Common myeloid progenitor, CD34-positive (primary cell): Measurements from ENCODE around the gene RGS14.

Experiments
- CTCF ChIA-PET: fragments of 350-600 bp; sonication (Branson Sonifier 250); formaldehyde crosslinking; loops from one replicate; lab custom pipeline; 2021; ENCODE audit warnings: antibody characterized with exemption; lab: Charles Lee
- POLR2A ChIA-PET: fragments of 350-600 bp; sonication (Branson Sonifier 250); formaldehyde crosslinking; loops from one replicate; lab custom pipeline; 2021; ENCODE audit warnings: antibody characterized with exemption; lab: Charles Lee
- DNase-seq, 3 donors: peaks; one replicate each; pipeline versions ENCODE4 v3.0.0 to v3.0.0-alpha.2; 2013
- H3K27ac ChIP-seq, 2 experiments: 1 replicate in 1 of 2; 2 replicates in 1 of 2; pipeline ENCODE4 v1.7.0; 2013; ENCODE audit warnings: inconsistent platforms in 2 of 2, low read length in 2 of 2, mild to moderate bottlenecking in 2 of 2, low read depth in 1 of 2, moderate library complexity in 1 of 2; ENCODE audit not compliant: severe bottlenecking in 2 of 2, insufficient read depth in 1 of 2, poor library complexity in 1 of 2
- H3K27me3 ChIP-seq, 5 experiments: replicated peaks in 2 of 5; 1 replicate in 3 of 5; 2 replicates in 2 of 5; pipeline versions ENCODE4 v1.6.1 to v1.7.0; 2013; ENCODE audit warnings: low read length in 4 of 5, mild to moderate bottlenecking in 2 of 5, moderate library complexity in 2 of 5, inconsistent platforms in 1 of 5; ENCODE audit not compliant: insufficient read depth in 5 of 5, control insufficient read depth in 4 of 5
- H3K36me3 ChIP-seq, 4 experiments: 1 replicate in 2 of 4; 2 replicates in 2 of 4; pipeline versions ENCODE4 v1.6.1 to v1.7.0; 2013; ENCODE audit warnings: low read length in 3 of 4, control low read depth in 1 of 4, mild to moderate bottlenecking in 1 of 4; ENCODE audit not compliant: control insufficient read depth in 4 of 4, insufficient read depth in 4 of 4
- H3K4me1 ChIP-seq, 4 experiments: 1 replicate in 3 of 4; 2 replicates in 1 of 4; pipeline versions ENCODE4 v1.6.1 to v1.7.1; 2013; ENCODE audit warnings: low read length in 3 of 4, mild to moderate bottlenecking in 3 of 4, control low read depth in 1 of 4, inconsistent platforms in 1 of 4, moderate library complexity in 1 of 4; ENCODE audit not compliant: control insufficient read depth in 4 of 4, insufficient read depth in 4 of 4; ENCODE audit errors: control extremely low read depth in 1 of 4
- H3K4me3 ChIP-seq, 7 experiments: 1 replicate in 4 of 7; 2 replicates in 3 of 7; pipeline versions ENCODE4 v1.5.1 to v1.7.0; 2013; ENCODE audit warnings: mild to moderate bottlenecking in 7 of 7, low read length in 6 of 7, moderate library complexity in 6 of 7, inconsistent platforms in 2 of 7, low read depth in 2 of 7, control low read depth in 1 of 7; ENCODE audit not compliant: insufficient read depth in 4 of 7, control insufficient read depth in 1 of 7; ENCODE audit errors: extremely low read depth in 1 of 7
- H3K9me3 ChIP-seq, 5 experiments: 1 replicate in 4 of 5; 2 replicates in 1 of 5; pipeline versions ENCODE4 v1.6.1 to v1.7.1; 2013; ENCODE audit warnings: low read length in 4 of 5, mild to moderate bottlenecking in 2 of 5, inconsistent platforms in 1 of 5, low read depth in 1 of 5, moderate library complexity in 1 of 5; ENCODE audit not compliant: control insufficient read depth in 4 of 5, insufficient read depth in 2 of 5; ENCODE audit errors: control extremely low read depth in 1 of 5
- WGBS: methylation state at CpG from one replicate; pipeline ENCODE4 v1.1.5; 2013; ENCODE audit not compliant: insufficient coverage; 5-methylcytosine and 5-hydroxymethylcytosine counted together

Gene RGS14

DNA sequence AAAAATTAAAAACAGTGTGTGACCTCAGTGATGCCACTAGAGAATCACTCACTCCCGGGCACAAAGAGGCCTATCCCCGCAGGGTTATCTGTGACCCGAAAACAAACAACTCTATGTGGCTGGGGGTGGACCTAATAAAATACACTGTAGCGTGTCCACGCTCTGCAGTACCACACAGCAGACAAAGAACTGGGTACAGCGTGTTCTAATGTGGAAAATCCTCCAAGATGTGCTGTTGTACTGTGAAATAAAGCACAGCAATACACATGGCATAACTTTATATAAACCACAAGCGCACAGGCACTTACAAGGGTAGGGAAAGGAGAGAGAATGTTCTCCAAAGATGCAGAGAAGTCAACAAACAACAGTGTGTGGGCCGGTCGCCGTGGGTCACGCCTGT, 18.4 kb downstream of the RGS14 start:
- 91% methylated on average over 9 of the region's 11 CpGs for WGBS
- CTCF ChIA-PET, result interaction anchor here (1.0 to 8.6 kb wide), 4 partner anchors 14 to 34 kb away, joined by 3 to 85 read pairs (median 34); partner anchors contain the start of gene PFN3
- Histone ChIP-seq H3K4me3 (no peak overlapping the region), H3K27ac (no peak overlapping the region), H3K27me3 (no peaks in the 10 kb centered on the region), H3K4me1 (peaks cover 5 to 35% (median 31%) of the 10 kb centered on the region in 4 experiments), H3K36me3 (peaks cover 2 to 14% (median 10%) of the 10 kb centered on the region in 4 experiments), H3K9me3 (no peaks in the 10 kb centered on the region)
- DNase-seq, result no peak
- POLR2A ChIA-PET, result no interaction called here

- H3K9me3 ChIP-seq, result no peaks in the 10 kb centered on the region
- H3K4me1 ChIP-seq, result peaks cover 5 to 23% (median 21%) of the 10 kb centered on the region in 4 experiments
- no peak overlapping the region for H3K4me3 ChIP-seq
- peak overlapping the region in 1 of 2 experiments; percentile 35 for H3K27ac ChIP-seq
- ChIA-PET POLR2A (no interaction called here), CTCF (interaction anchor here (0.7 to 8.6 kb wide), 15 partner anchors 9 to 264 kb away, joined by 3 to 85 read pairs (median 4); partner anchors contain the start of gene LMAN2)
- no peaks in the 10 kb centered on the region for H3K27me3 ChIP-seq
- 96% methylated on average over 7 of the region's 8 CpGs for WGBS
- peaks cover 0 to 6% (median 2%) of the 10 kb centered on the region in 4 experiments for H3K36me3 ChIP-seq
- DNase-seq, result no peak
Measured at GRCh38 chr5:177377851-177378776, 20.4 kb downstream of the RGS14 start.

GRCh38 chr5:177378884-177379883, 21.5 kb downstream of the RGS14 start:
- WGBS, result 60% methylated on average over 12 of the region's 15 CpGs
- DNase-seq, result peak in 2 of 3 donors; percentile 76 to 78
- peaks cover 5 to 21% (median 17%) of the 10 kb centered on the region in 4 experiments for H3K4me1 ChIP-seq

DNA sequence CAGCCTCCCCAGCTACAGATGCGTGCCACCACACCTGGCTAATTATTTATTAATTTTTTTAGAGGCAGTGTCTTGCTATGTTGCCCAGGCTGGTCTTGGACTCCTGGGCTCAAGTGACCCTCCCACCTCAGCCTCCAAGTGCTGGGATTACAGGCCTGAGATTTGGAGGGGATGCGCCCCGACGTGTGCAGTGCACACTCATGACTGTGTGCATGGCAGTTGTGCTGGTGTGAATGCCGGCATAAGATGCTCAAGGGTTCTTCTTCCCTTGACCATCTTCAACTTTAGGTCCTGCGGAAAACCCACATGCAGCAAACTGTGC, 23.0 kb downstream of the RGS14 start:
- no peaks in the 10 kb centered on the region for H3K9me3 ChIP-seq
- POLR2A ChIA-PET, result no interaction called here

More at GRCh38 chr5:177378884-177379883, 21.5 kb downstream of the RGS14 start:
- Histone ChIP-seq H3K36me3 (no peaks in the 10 kb centered on the region), H3K9me3 (no peaks in the 10 kb centered on the region), H3K27me3 (no peaks in the 10 kb centered on the region), H3K27ac (peak overlapping the region in 1 of 2 experiments; percentile 35), H3K4me3 (no peak overlapping the region)
- POLR2A ChIA-PET, result no interaction called here
- CTCF ChIA-PET, result interaction anchor here (0.7 to 8.6 kb wide), 16 partner anchors 8 to 78 kb away, joined by 3 to 85 read pairs (median 4); partner anchors contain the start of gene LMAN2

DNA sequence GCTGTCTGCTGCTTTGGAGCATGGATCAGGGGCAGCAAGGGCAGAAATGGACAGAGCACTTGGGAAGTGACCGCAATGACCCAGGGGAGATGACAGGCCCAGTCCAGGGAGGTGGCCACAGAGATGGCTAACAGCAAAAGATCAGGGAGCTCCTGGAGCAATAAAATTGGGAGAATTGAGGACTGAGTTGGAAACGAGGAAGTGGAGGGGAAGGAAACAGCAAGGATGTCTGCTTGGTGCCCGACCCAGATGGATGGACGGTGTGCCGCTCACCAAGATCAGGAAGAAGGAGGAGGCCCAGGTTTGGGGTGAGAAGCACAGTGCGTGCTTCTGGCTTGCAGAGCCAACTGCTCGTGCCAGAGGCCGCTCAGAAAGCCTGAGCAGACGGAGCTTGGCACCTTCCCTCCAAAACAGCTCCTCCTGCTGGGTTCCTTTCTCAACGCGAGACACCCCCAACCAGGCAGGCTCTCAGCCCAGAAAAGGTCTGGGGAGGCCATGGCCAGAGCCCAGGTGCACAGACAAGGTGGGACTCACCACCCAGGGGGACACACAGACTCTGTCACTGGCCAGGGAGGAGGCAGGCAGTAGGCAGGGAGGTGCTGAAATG, 24.8 kb downstream of the RGS14 start:
- WGBS, result 14% methylated on average over 9 of the region's 11 CpGs
- Histone ChIP-seq H3K36me3 (no peaks in the 10 kb centered on the region), H3K27me3 (no peaks in the 10 kb centered on the region), H3K27ac (no peak overlapping the region), H3K9me3 (no peaks in the 10 kb centered on the region), H3K4me3 (no peak overlapping the region), H3K4me1 (peaks cover 5 to 35% (median 28%) of the 10 kb centered on the region in 4 experiments)
- ChIA-PET POLR2A (no interaction called here), CTCF (interaction anchor here (0.7 to 14.2 kb wide), 27 partner anchors 9 to 270 kb away, joined by 3 to 265 read pairs (median 4); partner anchors contain the start of genes PDLIM7 and PRR7)
- peak; percentile 69 to 78 (median 76) for DNase-seq

More for the DNA sequence above, 23.0 kb downstream of the RGS14 start:
- H3K36me3 ChIP-seq, result no peaks in the 10 kb centered on the region
- CTCF ChIA-PET, result interaction anchor here (1.4 to 8.6 kb wide), 5 partner anchors 9 to 66 kb away, joined by 3 to 102 read pairs (median 23); no protein-coding TSS in a partner anchor
- no peak for DNase-seq
- H3K27me3 ChIP-seq, result no peaks in the 10 kb centered on the region
- WGBS, result 80% methylated on average over 4 of the region's 6 CpGs
- no peak overlapping the region for H3K27ac ChIP-seq
- no peak overlapping the region for H3K4me3 ChIP-seq
- peaks cover 5 to 28% (median 22%) of the 10 kb centered on the region in 4 experiments for H3K4me1 ChIP-seq

DNA sequence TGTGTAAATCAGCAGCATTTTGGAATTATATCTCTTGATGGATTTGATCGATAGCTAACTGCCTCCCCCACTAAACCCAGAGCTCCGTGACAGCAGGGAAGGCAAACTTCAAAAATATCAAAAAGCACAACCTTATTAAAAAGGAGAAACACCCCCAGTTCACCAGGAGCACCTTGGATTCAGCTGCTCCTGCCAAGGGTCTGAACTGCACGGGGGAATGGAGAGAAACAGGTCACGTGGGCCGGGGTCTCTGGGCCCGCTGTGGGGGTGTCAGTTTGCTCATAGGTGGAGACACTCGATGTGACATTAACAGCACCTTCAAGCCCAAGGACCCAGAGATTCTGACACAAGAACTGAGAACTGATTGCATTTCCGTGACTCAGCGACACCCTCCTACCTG, 25.5 kb downstream of the RGS14 start:
- H3K4me3 ChIP-seq, result no peak overlapping the region
- H3K9me3 ChIP-seq, result no peaks in the 10 kb centered on the region
- no peaks in the 10 kb centered on the region for H3K27me3 ChIP-seq
- H3K4me1 ChIP-seq, result peaks cover 5 to 35% (median 28%) of the 10 kb centered on the region in 4 experiments
- WGBS, result 97% methylated on average over 5 of the region's 9 CpGs
- H3K27ac ChIP-seq, result no peak overlapping the region
- CTCF ChIA-PET, result interaction anchor here (0.8 to 14.2 kb wide), 27 partner anchors 9 to 271 kb away, joined by 3 to 265 read pairs (median 4); partner anchors contain the start of genes PDLIM7 and PRR7
- POLR2A ChIA-PET, result no interaction called here
- H3K36me3 ChIP-seq, result no peaks in the 10 kb centered on the region
- DNase-seq, result no peak
